NCI-H1092 (cell line): ENCODE measurements around the gene GAS2L2.
A peak's percentile ranks its signal among the peaks of the same experiment; 100 is the strongest.

ENCODE experiments used
- DNase-seq: peaks from one replicate; lab custom pipeline; 2025; lab: John Stamatoyannopoulos, UW

The GAS2L2 gene

DNA sequence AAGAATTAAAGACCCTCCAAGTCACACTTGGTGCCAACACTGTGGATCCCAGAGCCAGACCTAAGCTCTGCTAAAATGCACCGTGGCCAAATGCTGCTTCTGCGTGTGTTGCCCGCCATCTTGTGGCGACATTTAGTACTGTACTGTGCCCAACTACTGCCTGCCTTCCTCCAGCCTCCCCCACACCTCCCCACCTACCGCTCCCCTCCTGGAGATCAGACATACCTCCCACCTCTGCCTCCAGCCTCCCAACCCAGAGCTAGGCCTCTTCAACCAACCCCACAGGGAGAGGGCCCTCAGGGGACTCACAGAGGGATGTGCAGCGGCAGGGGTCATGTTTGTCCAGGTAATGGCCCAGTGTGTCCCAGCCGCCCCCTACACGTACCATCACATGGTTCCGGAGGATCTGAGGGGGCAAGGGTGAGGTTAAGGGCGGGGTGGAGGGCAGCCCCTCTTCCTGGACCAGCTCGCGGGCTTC lies 5.5 kb downstream of the GAS2L2 start:
- peak; percentile 70 for DNase-seq

GRCh38 chr17:35745749-35746320 lies 7.2 kb downstream of the GAS2L2 start:
- DNase-seq, result no peak

DNA sequence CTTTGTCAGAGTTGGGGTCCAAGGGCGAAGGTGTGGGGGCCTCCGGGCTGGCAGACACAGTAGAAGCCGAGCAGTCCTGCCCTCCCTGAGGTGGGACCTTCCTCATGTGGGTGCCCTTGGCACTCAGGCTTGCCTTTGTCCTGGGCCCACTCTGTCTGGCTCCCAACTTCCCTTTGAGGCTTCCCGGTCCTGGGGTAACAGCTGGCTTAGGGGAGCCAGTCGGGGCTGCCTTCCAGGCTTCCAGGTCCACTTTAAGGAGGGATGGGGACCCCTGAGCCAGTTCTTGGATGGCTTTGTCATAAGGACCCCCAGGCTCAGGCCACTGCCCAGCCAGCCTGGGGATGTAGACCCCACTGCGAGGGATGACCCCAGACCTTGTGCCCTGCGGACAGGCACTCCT lies 7.8 kb downstream of the GAS2L2 start:
- no peak for DNase-seq

DNA sequence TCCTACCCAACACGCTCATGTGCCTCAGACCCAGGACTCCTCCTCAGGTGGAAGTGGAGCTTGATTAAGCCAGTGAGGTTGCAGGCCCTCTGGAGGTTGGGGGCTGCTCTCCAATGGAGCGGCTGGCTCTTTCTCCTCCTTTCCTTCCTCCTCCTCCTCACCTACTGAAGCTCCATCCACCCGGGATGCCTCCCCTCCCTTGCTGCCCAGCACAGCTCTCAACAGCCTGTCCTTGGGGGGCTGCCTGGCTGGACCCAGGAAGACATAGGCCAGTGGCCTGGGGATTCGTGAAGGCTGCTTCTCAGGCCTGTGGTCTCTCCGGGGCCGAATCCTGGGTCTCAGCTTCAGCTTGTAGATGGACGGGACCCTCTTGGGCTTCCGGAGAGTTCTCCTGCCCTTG lies 8.2 kb downstream of the GAS2L2 start:
- DNase-seq, result no peak

GRCh38 chr17:35743626-35744328 lies 9.3 kb downstream of the GAS2L2 start:
- no peak for DNase-seq

GRCh38 chr17:35742896-35743477 lies 10.1 kb downstream of the GAS2L2 start:
- no peak for DNase-seq

DNA sequence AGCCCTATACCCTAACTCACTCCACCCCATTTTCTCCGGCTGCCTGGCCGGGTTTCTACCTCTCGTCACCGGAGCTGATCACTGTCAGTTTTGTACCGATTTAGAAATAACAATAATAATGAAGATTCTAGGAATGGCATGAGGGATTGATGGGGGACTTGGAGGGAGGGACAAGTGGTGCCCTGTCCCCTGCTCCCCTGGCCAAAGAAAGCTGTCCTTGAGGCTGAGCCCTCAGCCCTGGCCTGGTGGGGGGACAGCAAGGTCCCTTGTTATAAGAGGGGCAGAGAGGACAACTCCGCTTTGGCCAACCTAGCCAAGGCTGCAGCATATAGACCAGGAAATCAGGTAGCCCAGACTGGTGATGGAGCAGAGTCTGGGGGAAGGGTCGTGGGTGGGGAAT lies 10.5 kb downstream of the GAS2L2 start:
- no peak for DNase-seq

DNA sequence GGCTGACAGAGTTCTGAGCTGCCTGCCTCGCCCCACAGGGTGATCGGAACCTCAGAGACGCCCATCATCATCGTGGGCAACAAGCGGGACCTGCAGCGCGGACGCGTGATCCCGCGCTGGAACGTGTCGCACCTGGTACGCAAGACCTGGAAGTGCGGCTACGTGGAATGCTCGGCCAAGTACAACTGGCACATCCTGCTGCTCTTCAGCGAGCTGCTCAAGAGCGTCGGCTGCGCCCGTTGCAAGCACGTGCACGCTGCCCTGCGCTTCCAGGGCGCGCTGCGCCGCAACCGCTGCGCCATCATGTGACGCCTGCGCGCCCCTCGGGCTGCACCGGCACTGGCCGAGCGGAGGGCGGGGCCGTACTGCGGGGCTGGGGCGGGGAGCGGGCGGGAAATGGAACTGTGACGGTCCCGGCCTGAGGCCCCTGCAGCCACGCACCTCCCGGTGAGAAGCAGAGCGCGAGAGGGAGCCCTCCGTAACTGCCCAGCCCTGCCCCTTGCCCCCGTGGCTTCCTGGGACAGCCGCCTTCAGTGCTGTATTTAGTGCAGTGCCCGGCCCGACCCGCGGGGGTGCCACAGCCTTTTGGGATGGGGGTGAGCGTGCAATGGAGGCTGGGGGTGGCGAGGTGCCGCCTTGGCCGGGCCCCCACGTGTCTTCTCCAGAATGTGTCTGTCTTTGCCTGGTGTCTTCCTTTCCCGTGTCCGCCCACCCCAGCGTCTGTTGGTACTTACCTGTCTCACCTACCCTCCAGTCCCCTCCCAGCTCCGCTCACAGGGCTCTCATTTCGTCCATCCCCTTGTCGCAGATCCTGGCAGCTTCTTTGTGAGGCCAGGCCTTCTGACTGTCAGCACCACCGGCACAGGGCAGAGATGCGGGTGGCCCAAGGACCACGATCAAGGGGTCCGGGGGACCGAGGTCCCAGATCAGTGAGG lies 11.8 kb downstream of the GAS2L2 start:
- DNase-seq, result no peak

- no peak for DNase-seq
Observed at GRCh38 chr17:35740216-35740615, 12.8 kb downstream of the GAS2L2 start.

GRCh38 chr17:35738519-35739133 lies 14.4 kb downstream of the GAS2L2 start:
- no peak for DNase-seq

GRCh38 chr17:35736236-35736635 lies 16.8 kb downstream of the GAS2L2 start:
- no peak for DNase-seq

DNA sequence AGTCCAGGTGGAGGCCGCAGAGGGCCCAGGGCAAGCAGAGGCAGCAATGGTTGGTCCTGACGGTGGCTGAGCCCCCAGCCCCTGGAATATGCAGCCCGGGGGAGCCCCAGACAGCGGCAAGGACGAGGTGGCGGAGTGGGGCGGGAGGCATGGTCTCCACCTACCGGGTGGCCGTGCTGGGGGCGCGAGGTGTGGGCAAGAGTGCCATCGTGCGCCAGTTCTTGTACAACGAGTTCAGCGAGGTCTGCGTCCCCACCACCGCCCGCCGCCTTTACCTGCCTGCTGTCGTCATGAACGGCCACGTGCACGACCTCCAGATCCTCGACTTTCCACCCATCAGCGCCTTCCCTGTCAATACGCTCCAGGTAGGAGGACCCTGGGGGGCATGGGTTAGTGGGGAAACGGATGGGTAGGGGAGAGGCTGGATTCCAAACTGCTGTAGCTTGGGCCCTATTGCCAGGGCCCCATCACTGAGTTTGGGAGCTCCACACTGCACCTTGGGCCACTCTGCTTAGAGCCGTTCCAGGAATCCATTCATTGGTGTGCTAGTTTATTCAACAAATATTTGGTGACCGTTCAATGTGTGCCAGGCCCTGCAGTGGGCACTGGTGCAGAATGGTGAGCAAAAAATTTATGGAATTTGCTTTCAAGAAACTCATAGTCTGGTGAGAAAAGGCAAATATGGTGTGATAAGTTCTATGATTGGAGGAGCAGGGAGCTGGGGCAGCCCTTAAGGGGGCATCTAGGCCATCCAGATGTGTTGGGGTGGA lies 17.8 kb downstream of the GAS2L2 start:
- no peak for DNase-seq

DNA sequence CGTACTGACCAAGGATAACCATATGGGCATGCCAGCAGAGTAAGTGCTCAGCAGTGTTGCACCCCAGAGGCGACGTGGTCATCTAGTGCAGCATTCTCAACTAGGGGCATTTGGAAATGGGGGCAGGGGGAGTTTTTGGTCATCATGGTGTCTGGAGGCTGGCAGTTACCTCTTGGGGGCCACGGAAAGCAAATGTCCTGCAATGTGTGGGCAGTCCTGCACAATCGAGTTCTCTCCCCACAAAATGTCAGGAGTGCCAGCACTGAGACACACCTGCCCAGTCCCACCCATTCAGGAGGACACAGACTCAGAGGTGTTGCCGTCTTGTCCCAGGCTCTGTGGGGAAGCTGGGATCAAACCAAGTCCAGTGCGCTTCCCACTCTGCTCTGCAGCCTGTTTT lies 18.6 kb downstream of the GAS2L2 start:
- no peak for DNase-seq

DNA sequence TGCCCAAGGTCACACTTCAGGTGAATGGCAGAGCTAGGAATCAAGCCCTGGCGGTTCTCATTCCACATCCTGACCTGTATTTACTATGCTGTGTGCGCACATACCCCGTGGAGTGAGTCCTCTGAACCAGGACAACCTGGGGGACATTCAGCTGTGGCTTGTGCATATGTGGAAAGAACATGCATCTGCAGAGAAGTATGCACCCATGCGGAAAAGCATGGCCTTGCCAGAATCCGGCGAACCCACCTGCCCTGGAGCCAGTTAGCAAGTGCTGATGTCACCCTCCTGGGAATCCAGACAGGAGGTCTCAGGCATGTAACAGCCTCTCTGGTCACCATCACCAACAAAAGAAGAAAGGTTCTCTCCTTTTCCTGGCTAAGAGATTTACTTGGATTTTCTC lies 19.7 kb downstream of the GAS2L2 start:
- DNase-seq, result no peak

DNA sequence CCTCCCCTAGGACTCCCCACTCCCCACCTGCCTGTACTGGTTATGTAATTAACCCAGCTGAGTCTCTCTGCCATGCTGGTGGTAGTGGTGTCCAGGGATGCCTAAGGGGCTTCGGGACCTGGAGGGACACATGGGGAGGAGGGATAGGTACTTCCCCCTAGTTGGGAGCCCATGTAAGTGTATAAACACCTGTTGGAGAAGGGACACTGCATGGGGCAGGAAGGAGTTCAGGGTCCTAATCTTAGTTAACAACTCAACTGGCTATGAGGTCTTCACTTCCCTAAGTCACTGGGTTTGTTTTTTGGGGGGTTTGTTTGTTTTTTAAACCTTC lies 20.3 kb downstream of the GAS2L2 start:
- DNase-seq, result no peak

DNA sequence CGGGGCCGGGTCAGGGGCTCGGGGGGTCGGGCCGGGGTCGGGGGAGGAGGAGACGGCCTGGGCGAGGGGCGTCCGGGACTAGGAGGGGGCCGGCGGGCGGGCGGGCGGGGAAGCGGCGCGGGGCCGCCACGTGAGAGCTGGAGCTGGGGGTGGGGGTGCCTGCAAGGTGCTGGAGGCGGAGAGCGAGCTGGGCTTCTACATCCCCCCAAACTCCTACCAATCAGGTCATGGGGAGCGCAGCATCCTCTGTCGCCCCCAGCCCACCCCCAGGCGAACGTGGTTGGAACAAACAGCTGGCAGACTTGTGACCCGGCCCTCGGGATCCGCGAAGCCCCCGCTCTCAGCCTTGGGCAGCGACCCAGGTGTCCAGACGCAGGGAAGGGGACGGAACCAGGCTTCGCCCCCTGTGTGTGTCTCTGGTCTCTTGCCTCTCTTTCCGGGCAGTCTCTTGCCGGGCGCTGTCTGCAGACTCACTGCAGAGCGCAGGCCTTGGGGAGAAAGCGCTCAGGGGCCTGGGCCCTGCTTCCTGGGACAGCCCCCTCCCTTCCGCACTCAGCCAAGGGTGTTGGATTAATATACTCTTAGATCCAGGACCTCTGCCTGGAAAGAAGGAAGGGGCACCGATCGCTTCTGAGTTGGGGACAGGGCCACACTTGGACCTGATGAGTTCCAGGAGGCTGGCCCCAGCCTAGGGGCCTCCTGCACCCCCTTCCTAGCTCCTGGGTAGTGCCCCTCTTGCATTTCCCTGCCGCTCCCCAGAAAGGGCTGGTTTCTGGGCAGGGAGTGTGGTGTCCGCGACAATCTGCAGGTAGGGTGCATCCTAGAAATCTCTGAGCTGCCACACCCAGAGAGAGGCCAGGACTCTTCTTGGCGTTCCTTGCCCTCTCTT lies 20.9 kb downstream of the GAS2L2 start:
- DNase-seq, result no peak

DNA sequence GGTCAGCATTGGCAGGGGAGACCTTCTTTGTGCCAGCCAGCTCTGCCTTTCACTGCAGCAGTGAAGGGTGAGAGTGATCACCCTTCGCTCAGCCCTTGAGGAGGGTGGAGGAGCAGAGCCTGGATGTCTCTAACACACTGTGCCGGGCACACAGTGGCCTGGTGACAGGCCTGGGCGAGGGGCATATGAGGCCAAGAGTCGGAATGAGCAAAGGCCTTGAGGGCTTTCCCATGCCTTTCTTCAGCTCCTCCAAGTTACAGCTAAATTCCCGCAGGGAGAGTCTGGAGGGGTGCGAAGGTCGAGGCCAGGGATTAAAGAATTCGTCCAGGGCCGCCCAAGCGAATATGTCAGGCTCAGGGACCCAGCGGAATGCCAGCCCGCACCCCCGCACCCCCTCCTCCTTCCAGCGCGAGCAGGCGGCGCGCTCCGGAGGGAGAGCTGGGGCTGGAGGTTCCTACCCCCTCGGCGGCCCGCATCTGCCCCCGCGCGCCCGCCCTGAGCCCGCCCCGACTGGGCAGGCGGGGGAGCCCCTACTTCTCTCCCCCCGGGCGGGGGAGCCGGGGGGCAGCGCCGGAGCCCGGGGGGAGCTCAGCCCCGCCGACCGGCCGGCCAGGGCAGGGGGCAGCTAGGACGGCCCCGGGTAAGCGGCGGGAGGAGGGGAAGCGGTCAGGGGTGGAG lies 21.7 kb downstream of the GAS2L2 start, which contains the start of gene RASL10B:
TSS of gene RASL10B (plus strand) at position 401 of the 678 bp plus-strand sequence. CDS start 3,546 bp downstream, outside the sequence.
- DNase-seq, result no peak

DNA sequence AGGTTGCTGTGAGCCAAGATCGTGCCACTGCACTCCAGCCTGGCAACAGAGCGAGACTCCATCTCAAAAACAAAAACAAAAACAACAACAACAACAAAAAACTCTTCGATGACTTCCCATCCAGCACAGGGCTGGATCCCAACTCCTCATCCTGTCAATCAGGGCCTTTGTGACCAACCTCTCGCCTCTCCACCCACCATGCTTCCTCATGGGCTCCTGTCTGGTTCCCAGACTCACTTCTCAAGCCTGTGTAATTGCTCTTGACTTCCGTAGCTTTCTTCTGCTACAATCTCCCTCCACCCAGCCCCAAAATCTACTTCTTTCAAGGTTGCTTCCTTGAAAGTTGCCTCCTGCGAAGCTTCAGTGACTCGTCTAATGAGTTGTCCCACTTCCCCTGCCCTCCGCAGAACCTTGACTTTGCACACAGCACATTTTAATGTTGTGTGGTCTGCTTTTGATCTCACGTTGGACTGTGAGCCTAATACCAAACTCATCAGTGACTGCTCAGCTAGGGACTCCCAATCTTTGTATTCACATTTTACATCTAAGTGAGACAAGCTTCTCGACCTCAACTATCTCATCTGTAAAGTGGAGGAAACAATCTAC lies 22.5 kb downstream of the GAS2L2 start:
- no peak for DNase-seq

GRCh38 chr17:35729405-35729833 lies 23.6 kb downstream of the GAS2L2 start:
- DNase-seq, result no peak
